NCI-H774 (cell line): ENCODE data around the gene MYO18B.

Experiments
- DNase-seq: peaks from one replicate; lab custom pipeline; 2025; lab: John Stamatoyannopoulos, UW

The MYO18B gene

DNA sequence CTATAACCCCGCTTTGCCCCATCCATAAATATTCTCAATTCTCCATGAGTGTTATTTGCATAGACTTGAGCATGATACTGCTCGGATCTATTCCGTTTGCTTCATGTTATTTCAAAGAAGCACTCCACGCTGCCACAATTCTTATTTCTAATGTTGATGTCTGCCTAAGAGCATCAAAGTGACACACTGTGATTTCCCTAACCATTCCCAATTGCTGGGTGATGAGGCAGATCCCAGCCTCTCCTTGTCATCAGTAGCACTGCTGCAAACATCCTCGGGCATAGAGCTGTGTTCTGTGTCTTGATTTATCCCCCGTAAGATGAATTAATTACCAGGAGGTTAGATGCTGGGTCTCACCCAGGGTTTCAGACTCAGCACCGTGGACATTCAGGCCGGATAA is 249.0 kb downstream of the MYO18B start:
- DNase-seq: no peak

DNA sequence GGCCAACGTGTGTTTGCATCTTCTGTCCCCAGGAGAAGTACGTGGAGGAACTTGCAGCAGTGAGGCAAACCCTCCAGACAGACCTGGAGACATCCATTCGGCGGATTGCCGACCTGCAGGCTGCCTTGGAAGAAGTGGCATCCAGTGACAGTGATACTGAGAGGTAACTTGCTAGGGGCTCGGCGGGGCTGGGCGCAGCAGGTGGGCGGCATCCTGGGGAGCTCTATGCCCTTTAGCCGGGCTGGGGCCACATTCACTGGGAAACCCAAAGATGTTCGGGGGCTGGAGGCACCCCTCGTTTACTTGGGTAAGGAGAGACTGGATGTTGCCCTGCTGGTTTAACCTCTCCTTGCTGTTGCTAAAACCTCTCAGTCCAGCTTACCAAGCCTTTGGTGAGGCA is 250.3 kb downstream of the MYO18B start:
- no peak for DNase-seq

DNA sequence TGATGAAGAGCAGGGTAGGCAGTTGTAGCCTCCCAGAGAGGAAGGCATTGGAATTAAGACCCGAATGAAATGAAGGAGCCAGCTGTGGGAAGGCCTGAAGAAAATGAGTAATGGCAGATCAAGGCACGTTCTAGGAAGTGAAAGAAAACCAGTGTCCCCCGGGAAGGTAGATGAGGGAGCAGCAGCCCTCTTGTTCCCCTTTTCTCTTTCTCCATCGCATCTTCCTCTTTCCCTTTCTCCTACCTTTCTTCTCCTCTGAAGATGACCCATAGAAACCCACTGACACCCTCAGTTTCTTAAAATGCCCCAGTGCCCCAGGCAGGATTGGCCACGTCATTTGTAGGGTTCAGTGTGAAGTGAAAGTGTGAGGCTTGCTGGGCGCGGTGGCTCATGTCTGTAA is 254.7 kb downstream of the MYO18B start:
- no peak for DNase-seq

DNA sequence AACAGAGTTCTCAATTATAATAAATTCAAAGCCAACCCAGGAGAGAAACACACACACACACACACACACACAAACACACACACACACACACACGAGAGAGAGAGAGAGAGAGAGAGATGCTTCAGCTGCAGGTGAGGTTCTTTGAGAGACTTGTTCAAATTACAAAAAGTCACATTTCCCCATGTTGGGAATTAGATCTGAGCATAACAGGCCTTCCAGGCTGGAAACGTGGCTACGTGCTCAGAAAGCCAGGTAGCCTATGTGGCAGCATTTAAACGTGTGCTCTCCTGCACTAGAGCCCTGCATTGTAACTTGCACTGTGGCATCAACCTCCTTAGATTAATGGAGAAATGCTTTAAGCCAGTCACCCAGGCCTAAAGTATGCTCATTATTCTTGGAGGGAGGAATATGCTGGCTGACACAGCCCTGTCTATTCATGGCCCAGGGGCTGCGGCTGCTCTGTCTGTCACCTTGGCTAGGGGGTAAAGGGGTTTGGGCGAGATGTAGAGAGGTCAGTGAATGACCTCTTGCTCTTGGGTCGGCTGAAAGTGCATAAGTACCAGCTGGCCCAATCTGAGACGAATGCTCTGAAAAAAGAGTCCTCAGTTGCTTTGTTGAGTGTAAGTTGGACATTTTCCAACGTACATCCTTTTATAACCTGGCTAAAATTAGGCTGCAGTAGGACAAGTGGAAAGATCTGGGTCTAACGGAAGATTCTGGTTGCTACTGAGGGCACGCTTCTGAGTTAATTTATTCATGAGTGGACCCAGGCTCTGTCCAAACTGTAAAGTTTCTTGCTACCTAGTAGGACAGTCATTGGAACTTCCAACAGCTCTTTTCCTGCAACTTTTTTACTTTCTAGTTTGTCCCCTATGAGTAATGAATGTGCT is 256.1 kb downstream of the MYO18B start:
- no peak for DNase-seq

DNA sequence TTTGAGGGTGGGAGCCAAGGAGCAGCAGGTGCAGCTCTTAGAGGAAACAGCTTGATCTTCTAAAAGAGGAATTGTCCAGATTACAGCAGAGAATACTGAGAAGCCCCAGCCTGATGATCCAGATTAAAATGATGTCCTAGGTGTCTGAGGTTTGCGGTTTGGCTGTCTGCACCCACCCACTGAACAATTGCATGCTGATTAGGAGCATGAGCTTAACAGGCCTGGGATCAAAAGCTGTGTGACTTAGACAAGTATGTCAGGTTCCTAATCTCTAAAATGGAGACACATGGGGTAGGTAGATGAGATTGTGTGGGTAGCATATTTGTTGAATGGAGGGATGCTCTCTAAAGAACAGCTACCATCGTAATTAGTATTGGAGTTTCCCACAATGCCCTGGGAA is 260.5 kb downstream of the MYO18B start:
- no peak for DNase-seq

DNA sequence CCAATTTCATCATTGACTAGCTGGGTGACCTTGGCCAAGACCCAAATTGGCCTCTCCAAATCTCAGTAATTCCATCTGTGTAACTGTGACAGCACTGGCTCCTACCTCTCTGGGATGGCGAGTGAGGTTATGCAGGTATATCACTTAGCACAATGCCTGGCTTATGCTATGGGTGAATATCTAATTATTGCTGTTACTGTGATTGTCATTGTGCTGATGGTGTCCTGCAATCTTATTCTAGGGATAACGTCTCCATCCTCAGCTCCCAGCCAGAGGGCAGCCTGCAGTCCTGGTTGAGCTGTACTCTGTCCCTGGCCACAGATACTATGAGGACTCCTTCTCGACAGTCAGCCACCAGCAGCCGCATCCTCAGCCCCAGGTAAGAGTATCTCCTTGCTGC is 262.5 kb downstream of the MYO18B start:
- no peak for DNase-seq

DNA sequence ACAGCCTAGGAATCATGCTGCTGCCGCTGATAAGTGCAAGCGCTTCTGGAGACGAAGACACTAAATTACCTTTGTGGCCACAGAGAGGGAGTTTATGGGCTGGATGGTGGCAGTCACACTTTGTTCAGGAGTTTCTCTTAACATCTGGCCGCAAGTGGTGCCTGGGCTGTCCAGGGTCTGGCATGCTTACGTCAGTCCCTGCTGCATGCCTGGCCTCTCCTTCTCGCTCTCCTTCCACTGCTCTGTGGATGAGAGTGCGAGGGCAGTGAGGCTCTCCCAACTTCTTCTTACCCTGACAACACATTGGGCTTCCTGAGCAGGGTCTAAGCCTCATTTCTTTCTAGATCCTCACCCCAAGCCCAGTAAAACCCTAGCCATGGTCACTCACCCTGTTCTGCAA is 266.6 kb downstream of the MYO18B start:
- no peak for DNase-seq

DNA sequence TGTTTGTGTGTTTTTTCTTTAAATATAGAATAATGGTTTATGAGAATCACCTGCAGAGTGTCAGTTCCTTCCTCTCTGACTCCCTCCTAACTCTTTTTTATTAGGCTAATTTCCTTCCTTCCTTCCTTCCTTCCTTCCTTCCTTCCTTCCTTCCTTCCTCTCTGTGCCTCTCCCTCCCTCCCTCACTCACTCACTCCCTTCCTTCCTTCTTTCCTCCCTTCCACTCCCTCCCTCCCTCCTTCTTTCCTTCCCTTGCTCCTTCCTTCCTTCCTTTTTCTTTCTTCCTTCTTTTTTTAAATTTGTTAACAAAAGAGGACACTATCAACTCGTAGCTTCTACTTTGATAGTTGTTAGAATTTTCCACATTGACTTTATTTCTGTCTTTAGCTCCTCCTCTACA is 274.9 kb downstream of the MYO18B start:
- no peak for DNase-seq

DNA sequence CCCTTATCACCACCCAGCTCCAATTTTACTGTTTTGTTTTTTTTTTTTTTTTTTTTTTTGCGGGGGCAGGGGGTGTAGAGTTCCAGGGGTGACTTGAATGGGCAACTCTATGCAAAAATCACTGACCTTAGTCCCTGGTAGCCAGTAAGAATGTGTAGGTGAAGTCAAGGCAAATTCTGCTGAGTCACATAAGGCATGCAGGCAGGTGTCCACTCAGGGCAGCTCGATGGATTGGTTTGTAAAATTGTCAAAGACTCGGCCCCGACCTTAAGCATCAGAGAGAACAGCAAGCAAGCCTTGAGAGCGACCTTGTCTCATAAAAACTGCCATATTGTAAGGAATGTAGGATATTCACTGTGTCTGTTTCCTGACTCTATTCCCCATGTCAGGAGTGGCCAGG is 275.9 kb downstream of the MYO18B start:
- DNase-seq: no peak

DNA sequence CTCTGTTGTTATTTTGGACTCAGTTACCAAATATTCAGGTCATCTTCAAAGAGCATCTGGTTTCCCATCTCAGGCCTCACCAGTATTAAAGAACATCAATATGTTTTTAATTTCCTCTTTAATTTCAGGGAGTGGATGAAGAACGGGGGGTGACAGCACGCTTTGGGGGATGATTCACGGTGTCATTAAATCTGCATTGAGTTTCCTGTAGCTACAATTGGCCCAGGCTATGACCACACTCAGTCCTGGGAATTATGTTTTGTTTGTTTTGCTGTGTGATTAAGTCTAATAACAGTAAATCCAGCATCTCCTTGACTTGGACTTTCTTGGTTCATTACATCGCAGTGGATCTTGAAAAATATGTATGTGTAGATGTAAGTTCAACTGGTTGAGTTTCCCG is 277.6 kb downstream of the MYO18B start:
- DNase-seq: no peak

DNA sequence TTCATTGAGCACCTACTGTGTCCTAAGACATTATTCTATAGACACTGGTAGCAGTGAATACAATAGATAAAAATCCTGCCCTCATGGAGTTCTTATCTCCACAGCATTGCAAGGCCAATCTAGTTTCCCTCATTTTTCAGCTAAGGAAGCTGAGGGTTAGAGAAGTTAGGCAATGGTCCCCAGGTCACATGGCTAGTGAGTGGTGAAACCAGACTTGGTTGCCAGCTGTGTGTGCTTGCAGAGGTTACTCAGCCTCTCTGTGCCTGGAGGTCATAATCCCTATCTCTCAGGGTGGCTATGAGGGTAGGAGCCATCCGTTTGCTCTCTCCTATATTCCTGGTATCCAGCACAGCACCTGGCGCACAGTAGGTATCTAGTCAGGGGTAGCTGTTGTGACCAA is 279.5 kb downstream of the MYO18B start:
- DNase-seq: no peak

DNA sequence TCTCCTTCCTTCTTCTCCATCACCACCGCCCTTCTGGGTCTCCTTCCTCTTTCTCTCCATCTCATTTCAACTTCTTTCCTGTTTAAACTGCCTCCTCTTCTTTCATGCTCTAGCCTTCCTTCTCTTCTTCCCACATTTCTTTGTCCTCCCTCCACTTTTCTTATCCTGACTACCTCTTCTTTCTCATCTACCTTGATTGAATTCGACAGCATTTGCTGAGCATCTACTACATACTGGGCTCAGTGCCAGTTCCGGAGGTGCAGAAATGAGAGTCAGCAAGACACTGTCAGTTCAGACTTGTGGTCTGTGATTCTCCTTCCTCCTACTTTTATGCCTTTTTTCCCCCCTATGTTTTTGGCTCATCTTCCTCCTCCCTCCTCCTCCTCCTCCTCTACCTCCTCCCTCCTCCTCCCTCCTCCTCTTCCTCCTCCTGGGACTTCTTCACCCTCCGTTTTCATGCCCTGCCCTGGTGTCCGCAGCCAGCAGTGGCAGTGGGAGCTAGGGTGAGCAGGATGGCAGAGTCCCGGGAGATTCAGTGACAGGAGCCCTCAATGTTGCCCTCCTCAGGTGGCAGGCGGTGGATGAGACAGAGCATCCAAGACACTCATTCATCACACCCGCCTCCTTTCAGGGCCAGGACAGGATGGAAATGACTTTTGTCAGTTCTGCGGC is 281.3 kb downstream of the MYO18B start:
- no peak for DNase-seq

DNA sequence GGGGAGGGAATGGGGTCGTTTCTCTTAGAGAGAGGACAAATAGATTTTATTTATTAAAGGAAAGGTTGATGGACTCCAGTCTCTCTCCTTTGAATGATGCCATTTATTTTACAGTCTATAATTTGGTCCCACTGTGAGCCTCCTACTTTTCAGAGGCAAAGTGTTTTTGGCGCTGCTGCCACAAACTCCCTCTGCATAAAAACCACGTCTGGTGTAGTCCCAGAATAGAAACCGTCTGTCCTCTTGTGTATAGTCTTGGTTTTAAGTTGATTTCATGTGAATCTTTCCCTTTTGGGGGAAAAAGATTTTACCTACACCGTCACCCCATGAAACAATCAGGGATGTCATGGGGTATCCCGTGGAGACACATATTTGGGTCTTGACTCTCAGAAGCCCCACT is 283.6 kb downstream of the MYO18B start:
- DNase-seq: no peak

DNA sequence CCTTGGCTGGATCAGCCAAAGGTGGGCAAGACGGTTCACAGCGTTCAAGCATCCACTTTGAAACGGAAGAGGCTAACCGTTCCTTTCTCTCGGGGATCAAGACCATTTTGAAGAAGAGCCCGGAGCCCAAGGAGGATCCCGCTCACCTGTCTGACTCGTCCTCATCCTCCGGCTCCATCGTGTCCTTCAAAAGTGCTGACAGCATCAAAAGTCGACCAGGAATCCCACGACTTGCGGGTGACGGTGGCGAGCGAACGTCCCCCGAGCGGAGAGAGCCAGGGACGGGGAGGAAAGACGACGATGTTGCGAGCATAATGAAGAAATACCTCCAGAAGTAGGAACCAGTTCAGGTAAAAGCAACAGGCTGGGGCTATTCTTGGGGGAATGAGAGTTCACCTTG is 285.4 kb downstream of the MYO18B start:
- no peak for DNase-seq

DNA sequence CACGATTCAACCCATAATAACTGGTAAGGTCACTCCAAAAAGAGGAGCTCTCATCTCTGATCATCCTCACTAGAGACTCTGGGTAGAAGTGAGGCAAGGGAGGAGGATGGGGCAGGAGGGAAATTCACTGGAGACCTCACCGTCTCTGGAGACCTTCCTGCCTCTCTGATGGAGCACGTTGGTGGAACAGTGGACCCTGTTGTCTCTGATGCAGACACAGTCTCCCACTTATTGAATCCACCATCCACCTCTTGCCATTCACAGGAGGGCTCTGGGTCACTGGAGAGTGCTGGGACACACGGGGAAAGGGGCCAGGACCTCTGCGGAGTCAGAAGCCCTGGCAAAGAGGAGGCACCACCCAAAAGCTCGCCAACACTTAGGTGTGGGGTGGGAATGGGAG is 289.7 kb downstream of the MYO18B start:
- DNase-seq: no peak

DNA sequence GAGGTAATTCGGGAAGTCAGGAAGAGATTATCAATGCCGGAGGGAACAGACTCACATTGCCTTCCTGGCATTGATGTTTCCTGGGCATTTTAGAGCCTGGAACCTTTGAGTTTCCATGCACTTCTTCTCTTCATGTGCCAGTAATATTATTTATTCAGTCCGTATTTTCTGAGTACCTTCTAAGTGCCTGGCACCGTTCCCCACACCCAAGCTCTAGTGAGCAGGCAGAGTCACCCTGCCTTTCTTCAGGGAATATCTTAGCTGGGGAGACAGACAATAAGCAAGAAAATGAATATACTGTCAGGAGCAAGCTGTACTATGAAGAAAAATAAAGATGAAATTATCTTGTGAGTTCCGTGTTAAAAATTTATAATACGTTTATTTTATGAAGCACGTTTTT is 291.1 kb downstream of the MYO18B start:
- no peak for DNase-seq

DNA sequence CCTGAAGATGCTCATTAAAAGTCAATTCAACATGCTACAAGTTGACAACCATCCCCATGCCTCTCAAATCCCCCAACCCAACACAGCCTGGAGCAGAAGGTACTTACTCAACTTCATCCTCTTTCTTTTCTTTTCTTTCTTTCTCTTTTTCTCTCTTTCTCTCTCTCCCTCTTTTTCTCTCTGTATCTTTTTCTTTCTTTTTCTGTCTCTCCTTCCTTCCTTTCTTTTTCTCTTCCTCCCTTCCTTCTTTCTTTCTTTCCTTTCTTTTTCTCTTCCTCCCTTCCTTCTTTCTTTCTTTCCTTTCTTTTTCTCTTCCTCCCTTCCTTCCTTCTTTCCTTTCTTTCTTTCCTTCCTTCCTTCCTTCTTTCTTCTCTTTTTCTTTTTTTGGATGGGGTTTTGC is 291.6 kb downstream of the MYO18B start:
- DNase-seq: no peak

DNA sequence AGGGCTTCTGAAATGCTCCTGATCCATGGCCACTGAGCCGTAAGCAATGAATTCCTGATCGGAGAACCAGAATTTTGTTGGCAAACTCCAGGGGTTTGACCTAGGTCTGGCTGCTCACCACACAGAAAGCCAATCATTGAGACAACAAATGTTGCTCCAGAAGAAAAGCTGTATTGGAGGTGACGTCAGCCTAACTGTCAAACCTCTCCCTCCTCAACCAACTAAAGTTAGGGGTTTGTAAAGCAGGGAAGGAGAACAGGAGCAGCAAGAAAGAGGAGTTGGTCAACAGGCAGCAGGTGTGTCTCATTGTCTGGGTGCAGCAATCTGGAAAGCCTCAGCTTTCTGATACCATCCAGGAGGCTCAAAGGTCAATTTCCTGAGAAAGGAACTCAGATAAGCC is 293.5 kb downstream of the MYO18B start:
- no peak for DNase-seq

DNA sequence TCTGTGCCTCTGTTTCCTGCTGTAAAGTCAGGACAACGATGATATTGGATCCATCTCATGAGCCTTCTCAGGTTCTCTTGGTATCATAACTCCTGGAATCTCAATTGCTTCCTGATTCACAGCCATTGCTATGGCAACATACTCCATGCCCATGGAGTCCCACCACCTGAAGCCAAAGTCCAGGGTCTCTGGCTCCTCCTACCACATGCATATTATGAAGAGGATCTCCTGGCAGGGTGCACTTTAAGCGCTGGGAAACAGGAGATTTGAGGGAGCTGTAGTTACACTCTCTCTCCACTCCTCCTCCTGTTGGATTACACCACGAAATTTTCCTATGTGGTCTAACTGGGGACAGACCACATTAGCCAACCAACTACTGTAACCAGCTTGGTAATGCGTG is 296.4 kb downstream of the MYO18B start:
- no peak for DNase-seq

DNA sequence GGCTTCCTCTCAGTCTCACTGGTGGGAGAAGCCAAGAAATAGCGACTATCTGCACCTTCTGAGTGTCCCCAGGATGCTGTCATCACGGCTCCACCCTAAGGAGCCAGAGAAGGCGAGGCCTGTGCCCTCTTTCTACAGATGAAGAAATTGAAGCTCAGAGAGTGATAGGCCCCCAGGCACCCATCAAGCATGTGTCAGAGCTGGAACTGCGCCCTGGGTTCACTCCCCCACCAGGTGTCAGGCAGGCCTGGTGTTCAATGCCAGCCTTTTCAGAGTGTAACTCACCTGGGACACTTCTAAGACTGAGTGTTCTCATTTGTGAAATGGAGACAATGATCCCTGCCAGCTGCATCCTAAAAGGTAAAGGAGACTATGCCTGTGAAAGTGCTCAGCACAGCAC is 299.9 kb downstream of the MYO18B start:
- no peak for DNase-seq

DNA sequence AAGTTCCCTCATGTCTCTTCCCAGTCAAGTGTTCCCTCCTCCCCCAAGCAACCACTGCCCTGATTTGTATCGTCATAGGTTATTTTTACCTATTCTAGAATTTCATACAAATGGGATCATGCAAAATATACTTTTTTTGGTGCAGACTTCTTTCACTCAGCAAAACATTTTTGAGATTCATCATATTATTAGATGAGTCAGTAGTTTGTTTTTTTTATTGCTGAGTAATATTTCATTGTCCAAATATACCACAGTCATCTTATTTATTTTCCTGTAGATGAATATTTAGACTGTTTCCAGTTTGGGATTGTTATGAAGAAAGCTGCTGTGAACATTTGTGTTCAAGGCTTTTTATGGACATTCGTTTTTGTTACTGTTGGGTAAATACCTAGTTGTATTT is 301.0 kb downstream of the MYO18B start:
- DNase-seq: no peak

DNA sequence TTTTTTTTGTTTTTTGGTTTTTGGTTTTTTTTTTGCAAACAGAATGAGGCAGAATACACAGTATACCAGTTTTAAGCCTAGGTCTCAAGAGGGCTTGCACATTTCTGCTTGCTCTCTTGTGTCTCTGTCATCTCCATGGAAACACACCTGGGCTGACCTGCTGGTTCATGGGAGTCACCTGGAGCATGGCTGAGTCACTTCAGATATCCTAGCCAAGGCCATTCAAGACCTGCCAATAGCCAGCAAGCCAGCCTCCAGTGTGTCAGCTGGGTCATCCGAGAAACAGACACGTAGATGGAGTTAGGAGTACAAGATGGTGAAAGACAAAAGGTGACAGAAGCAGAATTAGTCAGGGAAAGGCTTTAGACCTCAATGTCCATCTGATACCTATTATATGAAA is 303.1 kb downstream of the MYO18B start:
- peak; percentile 72 for DNase-seq

DNA sequence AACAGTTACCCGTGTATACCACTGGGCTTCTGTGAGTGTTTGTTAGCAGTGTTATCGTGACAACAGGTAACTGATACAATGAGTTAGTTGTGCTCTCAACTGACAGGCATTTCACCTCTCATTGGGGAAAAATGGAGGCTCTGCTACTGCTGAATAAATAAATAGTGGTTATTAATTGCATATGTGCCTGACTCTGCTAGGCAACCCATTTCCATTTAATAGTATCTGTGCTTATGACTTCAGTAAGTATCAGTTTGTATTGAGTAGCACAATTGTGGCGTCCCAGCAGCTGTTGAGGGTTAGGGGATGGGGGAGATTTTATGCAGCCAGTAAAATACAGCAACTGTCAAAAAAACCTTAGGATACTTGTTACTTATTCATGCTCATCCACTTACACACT is 303.9 kb downstream of the MYO18B start:
- peak; percentile 75 for DNase-seq

DNA sequence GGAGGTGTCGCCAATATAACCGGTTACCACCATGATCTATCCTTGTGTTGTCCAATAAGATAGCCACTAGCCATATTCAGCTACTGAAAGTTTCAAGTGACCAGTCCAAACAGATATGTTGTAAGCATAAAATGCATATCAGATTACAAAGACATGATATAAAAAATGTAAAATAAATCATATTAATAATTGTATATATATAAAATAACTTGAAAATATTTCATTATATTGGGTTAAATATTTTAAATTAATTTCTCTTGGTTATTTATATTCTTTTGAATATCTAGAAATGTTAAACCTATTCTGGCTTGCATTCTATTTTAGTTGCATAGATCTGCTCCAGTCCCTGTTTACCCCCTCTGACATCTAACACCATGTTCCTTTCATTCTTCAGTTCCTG is 305.5 kb downstream of the MYO18B start:
- no peak for DNase-seq
